GM19468 (cell line): ENCODE data around the gene AUTS2.

Experiments used
- ATAC-seq: cut with Tn5 transposase; IDR thresholded peaks from one replicate; pipeline ENCODE4 v1.9.1; 2021; ENCODE audit warnings: mild to moderate bottlenecking, moderate library complexity, moderate number of reproducible peaks; ENCODE audit not compliant: unreplicated experiment; ENCODE audit errors: extremely low read depth

The AUTS2 gene

DNA sequence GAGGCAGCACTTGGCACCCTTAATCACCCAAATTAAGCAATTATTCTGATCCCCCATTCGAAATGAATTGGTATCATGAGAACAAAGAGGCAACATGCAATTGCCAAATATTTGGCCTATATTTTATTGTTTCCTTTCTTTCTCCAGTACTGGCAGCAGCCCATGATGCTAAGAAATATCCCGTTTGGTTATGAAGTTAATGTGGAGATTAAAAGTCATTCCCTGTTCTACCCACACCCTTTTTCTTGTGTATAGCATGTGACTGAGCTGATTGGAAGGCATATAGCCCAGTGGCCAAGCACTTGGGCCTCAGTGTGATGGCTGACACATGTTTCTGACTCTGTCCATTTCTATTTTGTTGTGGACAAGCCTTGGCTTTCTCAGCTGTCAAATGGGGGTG, 841.4 kb downstream of the AUTS2 start:
- ATAC-seq, result no peak

DNA sequence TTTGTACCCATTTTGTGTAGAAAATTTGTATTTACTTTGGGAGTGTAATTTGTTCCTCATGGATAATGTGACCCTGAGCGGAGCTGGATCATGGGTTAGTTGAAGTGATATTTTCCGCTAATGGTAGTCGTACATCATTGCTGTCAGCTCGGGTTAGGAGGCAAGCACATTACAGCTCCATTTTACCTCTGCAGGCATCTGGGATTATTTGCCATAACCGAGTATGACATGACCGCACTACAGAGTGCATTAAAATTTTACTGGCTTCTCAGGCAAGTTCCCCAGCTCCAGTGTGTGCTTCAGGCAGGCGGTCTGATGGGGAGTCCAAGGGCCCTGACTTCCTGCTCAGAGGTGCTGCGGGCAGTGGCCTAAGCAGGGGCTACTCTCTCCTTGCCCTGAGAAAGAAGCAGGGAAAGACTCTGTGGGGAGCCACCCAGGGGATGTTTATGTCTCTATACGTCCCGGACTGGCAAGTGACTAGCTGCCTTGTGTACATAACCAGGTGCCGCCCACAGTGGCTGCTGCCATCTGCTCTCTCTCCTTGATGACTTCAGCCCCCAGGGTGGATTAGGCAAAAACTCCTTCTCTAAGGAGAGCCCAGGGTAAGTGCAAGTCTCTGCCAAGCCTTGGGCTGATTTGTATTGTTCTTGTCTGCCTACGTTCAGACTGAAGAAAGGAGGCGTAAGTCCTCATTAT, 848.3 kb downstream of the AUTS2 start:
- no peak for ATAC-seq

DNA sequence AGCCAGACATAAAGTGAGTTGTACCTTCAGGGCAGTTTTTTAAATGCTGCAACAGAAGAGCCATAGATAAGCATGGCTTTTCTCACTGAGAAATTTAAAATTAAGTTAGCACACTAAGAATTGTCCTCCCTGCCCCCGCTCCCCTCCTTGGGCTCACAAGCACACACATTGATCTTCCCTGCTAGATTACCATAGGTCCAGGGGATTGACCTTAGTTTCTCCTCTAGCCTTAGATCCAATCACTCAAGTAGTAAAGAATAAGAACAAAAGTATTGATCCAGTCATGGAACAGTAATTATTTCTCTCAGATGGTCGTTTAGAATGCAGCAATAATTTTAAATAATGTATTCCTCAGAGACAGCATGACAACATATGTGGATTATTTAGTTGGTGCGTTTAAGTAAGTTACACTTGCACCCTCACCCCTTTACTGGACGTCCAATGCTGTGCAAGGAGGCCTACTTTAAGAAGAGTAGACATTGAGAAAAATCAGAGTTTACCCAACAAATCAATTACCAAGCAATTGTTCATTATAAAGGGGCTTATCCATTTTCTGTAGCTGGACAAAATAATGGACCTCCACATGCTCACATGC, 850.1 kb downstream of the AUTS2 start:
- ATAC-seq, result no peak

DNA sequence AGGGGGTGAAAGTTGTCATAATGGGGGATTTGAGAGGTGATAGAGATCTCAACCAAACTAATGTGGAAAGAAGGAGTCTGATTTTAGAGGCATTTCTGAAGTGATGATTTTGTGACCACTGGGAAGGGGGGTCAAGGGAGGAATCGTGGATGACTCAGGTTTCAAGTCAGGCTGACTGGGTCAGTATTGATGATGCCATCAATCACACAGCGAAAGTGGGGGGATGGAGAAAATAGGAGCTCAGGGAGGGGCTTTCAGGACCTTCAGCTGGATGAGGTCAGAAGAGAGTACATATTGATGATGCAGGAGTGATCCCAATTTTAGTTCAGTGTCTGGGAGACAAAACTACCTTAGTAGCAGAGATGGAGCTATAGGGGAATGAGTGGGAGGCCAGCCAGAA, 852.5 kb downstream of the AUTS2 start:
- no peak for ATAC-seq

DNA sequence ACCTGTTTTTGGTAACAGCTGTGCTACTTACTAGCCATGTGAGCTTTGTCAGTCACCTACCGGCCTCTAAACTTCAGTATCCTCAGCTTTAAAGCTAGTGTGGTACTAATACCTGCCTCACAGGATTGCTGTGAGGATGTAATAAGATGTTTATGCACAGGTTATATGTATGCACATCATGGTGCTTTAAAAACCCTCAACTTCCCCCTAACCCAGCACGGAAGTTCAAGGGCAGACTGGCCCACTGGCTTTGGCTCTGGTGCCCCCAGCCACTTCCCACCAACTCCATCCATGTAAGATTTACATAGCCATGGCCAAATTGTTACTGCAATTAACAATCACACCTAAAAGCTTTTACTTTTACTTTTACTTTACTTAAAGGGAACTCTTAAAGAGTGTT, 857.6 kb downstream of the AUTS2 start:
- ATAC-seq, result no peak

DNA sequence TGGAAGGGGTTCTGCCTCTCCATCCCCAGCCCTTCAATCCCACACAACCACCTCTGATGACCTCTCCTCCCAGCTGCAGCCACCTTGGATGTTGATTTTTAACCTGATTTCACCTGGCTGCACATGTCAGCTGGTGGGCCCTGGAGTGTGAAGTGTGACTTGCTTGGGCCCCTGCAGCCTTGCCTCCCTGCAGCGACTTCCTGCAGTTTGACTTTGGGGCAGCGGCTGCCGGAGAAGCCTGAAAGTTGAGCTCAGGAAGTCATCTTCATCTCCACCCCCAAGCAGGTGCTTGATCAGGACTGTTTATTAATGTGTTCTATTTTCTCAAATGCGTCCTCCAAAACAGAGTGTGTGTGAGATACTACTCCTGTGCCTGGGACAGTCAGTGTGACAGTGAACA, 858.4 kb downstream of the AUTS2 start:
- no peak for ATAC-seq

DNA sequence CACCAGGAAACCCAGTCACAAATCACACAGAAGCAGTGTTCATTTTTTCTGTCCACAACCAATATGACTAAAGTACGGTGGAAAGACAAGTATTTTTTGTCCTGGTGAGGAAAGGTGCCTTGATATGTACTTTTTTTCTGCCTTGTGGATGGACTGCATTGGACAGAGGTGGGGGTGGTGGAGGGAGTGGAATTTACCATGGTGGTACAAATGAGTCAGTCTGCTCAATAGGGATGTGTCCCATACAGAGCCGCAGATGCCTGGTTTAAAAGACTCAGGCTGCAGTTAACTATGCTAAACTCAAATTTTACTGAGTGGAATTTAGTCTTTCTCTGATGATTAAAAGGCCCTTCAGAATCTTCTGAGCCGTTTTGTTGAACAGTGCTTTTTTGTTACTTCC, 859.2 kb downstream of the AUTS2 start:
- no peak for ATAC-seq

DNA sequence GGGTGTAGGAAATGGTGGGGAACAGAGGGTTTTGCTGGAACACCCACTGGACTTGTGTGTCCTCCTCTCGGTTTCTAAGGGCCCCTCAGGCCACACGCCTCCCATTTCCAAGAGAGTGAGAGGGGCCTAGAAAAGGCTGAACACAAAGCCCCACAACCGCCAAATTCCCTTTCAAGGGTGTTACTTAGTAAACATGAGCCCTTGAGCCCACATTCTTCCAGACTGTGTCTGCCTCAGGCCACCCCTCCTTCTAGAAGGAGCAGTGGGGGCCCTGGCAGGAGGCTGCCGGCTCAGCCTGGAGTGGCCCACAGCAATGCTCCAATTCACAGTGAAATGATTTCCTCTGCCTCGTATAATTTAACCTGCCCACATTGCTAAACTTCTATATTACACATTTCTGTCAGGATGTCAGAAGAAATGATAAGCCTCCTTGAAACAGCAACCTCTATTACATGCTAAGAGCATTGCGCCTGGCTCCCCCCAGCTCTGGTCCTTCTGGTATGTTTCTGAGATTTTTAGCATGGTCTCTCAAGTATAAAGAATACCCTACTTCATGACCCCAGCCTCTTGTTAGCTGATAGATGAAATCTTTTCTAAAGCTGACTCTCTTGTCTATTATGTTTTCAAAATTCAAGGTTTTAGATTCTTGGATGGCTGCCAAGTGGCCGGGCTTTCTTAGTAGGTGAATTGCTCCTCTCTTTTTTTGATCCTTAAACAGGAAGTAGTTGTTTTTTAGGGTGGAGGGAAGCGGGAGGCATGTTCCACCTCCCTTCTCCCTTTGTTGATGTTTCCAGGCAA, 859.8 kb downstream of the AUTS2 start:
- no peak for ATAC-seq

DNA sequence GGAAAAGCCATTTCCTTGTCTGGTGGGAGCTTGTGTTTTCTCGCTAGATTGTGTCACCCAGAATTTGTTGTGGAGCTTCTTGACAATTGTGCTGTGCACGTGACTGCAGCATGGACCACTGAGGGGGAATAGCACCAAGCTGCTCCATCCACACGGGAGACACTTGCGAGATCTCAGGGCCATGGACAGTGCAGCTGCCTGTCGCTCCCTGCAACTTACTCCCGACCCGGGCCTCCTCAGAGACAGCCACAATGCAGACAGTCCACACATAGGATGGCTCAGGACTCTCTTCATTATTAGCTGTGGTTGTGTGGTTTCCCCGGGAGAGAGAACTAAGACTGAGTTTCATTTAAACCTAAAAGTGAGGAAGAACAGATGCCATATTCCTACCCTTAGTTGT, 860.5 kb downstream of the AUTS2 start:
- no peak for ATAC-seq

DNA sequence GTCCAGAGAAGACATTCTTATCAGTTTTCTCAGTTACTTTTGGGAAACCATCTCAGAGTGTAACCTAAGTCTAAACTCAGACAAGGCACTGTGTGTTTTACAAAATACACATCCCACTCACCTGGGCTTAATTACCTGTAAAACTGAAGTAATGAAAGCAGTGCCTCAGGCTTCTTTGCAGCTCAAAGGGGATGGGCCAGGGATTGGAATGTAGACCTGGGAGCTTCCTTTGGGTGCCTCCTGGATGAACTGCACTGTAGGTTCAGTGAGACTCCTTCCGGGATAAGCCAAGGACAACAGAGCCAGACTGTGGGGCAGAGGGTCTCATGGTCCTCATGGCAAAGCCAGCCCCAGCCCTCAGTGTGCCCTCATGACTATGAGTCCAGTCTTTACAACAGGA, 861.3 kb downstream of the AUTS2 start:
- ATAC-seq, result no peak

DNA sequence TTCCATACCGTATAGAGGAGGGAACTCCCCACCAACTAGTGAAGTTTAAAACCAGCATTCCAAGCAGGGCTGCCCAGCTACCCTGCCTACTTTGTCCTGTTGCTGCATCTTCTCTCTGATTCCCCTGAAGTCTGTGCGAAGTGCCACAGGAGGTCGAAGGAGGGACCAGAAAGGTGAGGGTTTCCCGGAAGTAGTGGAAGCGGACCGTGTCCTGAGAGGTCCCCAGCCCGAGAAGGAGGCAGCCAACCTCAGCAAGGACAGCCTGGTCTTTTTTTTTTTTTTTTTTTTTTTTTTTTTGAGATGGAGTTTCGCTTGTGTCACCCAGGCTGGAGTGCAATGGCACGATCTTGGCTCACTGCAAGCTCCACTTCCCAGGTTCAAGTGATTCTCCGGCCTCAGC, 861.8 kb downstream of the AUTS2 start:
- no peak for ATAC-seq

DNA sequence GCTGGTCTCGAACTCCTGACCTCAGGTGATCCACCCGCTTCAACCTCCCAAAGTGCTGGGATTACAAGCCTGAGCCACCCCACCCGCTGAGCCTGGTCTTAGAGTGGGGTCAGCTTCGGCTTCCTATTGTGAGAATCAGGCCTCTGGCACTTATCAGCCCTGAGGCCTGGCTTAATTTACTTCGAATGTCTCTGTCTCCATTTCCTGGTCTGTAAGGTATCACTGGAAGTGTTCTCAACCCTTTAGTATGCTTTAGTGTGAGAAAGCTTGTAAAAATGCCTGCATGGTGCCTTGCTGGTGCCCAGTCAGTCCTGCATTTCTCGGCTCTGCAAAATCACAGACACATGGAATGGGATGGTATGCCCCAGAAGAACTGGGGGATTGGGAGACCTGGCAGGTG, 862.3 kb downstream of the AUTS2 start:
- no peak for ATAC-seq

DNA sequence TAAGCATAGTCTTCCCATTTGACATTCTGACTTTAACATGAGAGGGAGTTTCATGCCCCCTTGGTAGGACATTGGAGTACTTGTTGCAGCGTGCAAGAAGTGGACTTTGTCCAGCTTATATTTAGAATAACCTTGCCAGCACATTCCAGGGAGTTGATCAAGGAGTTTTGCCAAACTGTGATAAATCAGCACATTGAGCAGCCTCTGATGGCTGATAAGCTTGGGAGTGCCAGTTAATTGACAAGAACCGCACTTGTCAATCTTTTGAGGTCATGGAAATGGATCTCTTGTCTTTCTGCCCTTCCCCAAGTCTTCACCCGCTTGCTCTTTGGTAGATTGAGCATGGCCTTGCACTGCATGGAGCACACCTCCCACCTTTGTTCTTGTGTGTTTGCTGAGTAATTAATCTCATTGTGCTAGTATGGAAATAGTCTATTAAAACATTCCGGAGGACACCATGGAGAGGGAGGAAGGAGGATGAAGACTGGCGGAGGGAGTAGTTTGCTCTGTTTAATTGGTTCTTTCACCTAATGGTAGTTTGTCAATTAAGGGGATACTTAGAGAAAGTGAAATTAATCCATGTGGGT, 865.2 kb downstream of the AUTS2 start:
- ATAC-seq, result no peak

DNA sequence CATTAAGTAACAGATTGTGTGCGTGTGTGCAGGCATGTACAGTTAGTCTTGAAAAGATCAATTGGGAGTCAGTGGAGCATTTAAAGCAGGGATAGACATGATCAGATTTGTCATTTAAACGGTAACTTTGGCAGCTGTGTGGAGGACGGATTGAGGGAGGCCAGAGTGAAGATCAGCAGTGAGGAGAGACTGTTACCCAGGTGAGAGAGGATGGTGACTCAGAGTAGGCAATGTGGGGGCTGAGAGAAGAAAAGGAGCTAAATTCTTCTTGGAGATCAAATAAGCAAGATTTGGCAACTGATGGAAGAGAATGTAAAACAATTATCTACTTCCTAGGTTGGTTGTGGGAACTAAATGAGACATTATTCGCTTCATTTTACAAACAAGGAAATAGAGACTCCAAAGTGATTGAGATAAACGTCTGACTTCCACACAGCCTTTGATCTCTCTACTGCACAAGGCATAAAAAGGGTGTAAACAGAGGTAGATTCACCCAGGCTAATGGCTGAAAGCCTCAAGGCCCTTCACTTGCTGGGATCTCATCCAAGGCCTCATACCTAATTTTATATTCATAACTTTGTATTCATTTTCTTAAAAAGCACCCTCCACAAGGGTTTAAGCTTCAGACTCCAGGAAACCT, 868.6 kb downstream of the AUTS2 start:
- ATAC-seq, result no peak

DNA sequence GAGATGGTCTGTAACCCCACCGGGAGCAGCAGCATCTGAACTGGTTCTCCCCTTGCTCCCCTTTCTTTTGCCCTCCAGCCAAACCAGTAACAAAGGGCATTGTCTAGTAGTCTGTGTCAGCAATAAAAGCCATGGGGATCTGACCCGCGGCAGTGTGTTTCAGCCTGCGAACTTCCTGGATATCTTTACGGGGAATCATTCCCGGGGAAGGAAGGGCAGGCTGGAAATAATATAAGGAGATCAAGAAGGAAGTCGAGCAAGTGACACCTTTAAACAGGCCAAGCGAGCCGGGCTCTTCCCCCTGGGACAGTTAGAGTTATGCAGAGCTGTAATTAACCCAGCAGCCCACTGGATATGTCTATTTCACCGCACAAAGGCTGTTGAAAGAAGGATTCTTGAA, 872.5 kb downstream of the AUTS2 start:
- no peak for ATAC-seq

DNA sequence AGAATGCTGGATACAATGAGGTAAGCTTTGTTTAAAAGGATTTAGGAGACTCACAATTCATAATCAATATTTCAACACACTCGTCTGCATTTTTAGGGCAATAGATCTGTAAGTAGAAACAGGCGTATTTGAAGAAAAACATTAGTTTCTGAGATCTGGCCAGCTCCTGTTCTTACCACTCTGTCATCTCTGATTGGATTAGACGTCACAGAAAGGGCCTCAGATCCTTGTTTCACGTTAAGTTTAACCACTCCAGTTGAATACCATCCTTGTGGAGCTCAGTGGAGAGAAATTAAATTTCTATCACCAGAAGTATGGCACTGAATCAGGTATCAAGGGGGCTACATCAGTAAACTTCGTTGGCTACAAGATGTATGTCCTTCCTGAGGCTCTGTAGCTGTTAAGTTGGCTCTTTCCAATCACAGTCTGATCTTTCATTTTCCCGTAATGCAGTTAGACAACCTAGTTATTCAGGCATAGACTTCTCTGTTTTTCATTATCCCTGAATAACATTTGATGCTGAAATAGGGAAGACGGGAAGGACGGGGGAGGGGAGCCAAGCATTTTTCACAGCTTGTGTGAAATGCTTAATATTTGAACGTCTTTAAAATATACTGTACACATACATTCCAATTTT, 874.4 kb downstream of the AUTS2 start:
- no peak for ATAC-seq

DNA sequence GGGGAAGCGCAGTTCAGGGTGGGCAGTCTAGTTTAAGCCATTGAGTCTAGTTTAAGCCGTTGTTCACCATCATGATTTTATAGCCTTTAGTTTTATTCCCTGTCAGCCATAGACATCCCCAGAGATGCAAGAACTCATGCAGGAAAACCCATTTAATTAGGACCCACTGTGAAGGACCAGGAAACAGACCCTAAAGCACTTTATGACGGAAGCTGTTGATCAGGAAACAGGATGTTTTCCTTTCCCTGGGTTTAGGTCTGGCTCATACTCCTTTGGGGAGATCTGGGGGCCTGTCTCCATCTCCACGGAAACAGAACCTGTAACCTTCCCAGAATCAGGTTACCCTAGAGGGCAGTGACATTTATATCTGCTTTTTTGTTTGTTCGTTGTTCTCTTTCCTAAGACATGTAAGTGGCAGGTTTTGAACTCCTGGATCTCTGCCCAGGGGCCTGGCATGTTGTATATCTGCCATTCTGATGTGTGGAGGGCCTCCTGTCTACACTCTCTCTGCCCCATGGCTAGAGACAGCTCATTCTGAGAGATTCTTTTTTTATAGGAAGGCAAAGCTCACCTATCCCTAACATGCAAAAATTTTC, 876.5 kb downstream of the AUTS2 start:
- ATAC-seq, result no peak

DNA sequence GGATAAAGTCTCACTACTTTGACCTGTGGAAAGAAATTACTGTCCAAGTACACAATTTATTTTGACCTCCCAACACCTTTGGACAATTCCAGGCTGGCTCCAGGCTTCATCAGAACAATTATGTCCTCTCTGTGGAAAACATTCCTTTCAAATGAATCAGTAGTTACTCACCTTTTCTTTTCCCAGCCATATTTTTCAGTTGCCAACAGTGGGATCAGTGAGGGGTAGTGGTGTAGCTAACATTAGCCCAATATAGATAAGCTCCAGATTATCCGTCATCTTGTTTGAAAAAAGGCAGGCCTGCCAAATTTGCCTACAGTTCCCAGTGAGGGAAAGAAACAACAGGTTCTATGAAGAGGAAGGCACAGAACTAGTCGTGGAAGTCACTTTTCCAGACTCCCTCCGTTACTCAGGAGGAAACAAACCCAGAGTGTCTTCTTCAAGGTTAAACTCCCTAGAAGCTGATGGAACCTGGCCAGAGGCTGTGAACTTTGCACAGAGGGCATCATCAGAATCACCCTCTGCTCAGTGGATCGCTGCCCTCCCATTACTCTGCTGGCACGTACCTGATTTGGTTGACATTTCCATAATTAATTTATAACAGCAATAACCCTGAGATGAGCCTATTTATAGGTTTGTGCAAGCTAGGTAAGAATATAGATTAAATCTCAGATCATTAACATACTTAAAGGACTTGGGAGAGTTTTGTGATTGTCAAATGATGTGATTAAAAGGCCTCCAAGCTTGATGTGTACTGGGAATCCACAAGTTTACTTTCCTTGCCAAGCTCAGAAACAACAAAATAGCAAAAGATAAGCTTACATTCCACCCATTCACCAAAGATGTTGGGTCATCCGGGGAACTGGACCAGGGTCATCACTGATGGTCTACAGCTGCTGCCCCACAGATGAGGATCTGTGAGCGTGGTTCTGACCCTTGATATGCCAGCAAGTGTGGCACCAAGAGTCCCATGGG, 879.0 kb downstream of the AUTS2 start:
- no peak for ATAC-seq
